GM12872 (cell line): ENCODE data around the gene CCDC187.

Source experiments
- TF ChIP-seq, protein P1 (sequence below): IDR thresholded peaks from 3 replicates; pipeline ENCODE4 v1.5.1; 2011; ENCODE audit warnings: low read depth, mild to moderate bottlenecking, low read length, moderate library complexity; ENCODE audit not compliant: insufficient read depth

CCDC187 gene

GRCh38 chr9:136290508-136291000 is 13.3 kb downstream of the CCDC187 start:
- TF ChIP-seq, protein P1, sequence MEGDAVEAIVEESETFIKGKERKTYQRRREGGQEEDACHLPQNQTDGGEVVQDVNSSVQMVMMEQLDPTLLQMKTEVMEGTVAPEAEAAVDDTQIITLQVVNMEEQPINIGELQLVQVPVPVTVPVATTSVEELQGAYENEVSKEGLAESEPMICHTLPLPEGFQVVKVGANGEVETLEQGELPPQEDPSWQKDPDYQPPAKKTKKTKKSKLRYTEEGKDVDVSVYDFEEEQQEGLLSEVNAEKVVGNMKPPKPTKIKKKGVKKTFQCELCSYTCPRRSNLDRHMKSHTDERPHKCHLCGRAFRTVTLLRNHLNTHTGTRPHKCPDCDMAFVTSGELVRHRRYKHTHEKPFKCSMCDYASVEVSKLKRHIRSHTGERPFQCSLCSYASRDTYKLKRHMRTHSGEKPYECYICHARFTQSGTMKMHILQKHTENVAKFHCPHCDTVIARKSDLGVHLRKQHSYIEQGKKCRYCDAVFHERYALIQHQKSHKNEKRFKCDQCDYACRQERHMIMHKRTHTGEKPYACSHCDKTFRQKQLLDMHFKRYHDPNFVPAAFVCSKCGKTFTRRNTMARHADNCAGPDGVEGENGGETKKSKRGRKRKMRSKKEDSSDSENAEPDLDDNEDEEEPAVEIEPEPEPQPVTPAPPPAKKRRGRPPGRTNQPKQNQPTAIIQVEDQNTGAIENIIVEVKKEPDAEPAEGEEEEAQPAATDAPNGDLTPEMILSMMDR, result no peak

DNA sequence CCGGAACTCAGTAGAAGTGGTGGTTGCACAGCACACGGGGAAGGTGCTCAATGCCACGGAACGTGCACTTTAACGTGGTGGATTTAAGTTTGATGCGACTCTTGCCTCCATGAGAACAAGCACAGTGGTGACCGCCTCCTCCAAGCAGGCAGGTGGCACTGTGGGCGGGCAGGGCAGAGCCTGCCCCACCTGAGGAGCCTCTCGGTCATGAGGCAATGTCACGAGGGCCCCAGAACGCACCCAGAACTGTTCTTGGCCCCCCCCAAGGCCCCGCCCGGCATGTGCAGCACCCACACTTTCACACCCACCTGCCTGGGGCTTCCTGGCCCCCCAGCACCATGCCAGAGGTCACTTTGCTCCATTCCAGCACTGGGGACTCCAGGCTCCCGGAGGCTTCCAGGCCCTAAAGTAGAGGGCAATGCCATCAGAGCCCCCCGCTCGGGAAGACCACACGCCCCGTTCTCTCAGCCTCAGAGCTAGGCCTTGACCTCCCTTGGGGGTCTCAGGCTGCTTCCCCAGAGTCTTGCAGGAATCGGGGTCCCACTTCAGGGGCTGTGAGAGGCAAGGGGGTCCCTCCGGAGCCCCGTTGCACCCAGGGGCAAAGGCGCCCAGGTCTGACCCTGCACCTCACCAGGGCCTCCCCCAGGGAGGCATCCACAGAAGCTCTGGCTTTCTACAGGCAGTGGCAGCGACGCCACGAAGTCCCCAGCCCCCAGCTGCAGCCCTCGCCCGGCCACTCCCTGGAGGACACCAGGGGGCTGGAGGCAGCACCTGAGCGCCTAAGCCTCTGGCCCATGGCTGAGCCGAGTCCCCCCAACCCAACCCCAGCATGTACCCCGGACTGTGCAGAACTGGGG is 14.0 kb downstream of the CCDC187 start:
- TF ChIP-seq, protein P1, result no peak

GRCh38 chr9:136287960-136288753 is 15.7 kb downstream of the CCDC187 start:
- TF ChIP-seq, protein P1, result no peak

GRCh38 chr9:136286987-136287379 is 16.9 kb downstream of the CCDC187 start:
- TF ChIP-seq, protein P1, result no peak

DNA sequence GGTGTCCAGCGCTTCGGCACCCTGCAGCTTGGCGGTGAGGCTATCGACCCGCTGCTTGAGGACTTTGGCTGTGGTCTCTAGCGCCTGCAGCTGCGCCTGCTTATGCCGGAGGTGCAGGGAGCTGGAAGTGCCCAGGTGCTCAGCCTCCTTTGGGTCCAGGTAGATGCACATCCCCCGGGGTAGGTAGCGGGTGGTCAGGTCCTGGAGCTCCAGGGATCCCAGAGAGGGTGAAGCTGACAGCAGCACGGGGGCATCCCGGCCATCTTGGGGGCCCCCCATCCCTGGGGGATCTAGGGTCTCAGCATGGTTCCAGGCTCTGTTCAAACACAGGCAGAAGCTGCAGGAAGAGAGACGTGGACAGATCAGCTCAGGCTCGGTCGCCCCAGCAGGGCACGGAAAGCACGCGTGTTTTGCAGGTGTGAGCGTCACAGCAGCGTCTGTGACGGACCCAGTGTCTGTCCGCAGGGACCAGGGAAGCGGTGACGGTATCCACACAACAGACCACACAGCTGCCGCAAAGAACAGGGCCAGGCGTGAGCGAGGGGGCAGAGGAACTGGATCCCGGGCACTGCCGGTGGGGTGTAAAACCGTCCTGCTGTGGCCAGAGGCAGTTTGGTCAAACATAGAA is 17.4 kb downstream of the CCDC187 start:
- TF ChIP-seq, protein P1, result no peak

- TF ChIP-seq, protein P1, result no peak
Observed at GRCh38 chr9:136285501-136286358, 18.2 kb downstream of the CCDC187 start.
